ENCODE measurements around the gene ALG5. TPM values are rescaled to one million over a fixed set of nuclear protein-coding genes. Genes with fewer than 3 reads are reported as not detected.

Gene ALG5
- total and polyA plus RNA-seq, 2 of the 4 experiments (the other 2 are of a cell fraction) = 19.4 to 21.9 TPM

DNA sequence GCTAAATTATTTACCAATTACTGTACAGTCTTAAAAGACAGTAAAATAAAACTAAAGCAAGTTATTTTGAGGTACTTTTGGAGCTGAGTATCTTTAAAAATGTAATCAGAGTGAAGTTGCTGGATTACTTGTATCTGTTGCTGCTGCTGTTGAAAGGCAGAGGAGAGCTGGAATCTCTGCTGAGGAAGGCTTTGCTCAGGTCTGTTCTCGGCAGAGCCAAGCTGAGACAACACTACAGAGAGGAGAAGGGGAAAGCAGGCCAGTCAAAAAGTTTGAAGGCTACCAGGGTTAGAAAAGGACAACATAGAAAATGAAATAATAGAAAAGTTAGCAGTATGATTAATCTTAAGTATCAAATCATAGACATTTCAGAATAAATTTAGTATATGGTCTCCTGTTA is 11.3 kb upstream of the ALG5 start:
- no peak overlapping the region for H3K4me2 ChIP-seq (ENCODE audit: low read depth, low read length)
- no peak overlapping the region for H3K56ac ChIP-seq (ENCODE audit: extremely low read depth, insufficient read depth, low read length)
- H2BK5ac ChIP-seq (ENCODE audit: low read depth, low read length, poor library complexity, severe bottlenecking) = no peak overlapping the region
- H2BK20ac ChIP-seq (ENCODE audit: low read depth, low read length) = no peak overlapping the region
- H3K36me3 ChIP-seq (ENCODE audit: control insufficient read depth, insufficient read depth, low read length) = peaks cover 27% of the 10 kb centered on the region
- WGBS, 2 experiments (ENCODE audit: extremely low coverage in 2 of 2, insufficient read length in 1 of 2) = no CpG with 5 or more reads among the region's 1 CpG
- H4K5ac ChIP-seq (ENCODE audit: low read depth, low read length) = no peak overlapping the region
- in situ Hi-C loops (cut with MboI; ENCODE audit: low sequenced_read_pairs) (no loop called here), dilution Hi-C loops (cut with HindIII; ENCODE audit: low sequenced_read_pairs, unreplicated experiment) (no loop called here), intact Hi-C loops (cut with micrococcal nuclease) (loop anchor here (5.0 kb wide), 1 partner anchor 37 kb away; no protein-coding TSS in a partner anchor)
- ATAC-seq (ENCODE audit: low read depth) (no peak), DNase-seq (no peak)
- BruUV-seq (replicated peaks) = no TSS peak
- TF ChIP-seq MXI1 (IDR thresholded peaks at IDR 0.05; ENCODE audit: borderline replicate concordance, low read depth, low read length) (no peak), RFX5 (IDR thresholded peaks at IDR 0.05; ENCODE audit: low read depth, low read length) (no peak), CHD1 (IDR thresholded peaks at IDR 0.05; ENCODE audit: low read depth, low read length) (no peak), CEBPB (IDR thresholded peaks at IDR 0.05; ENCODE audit: low read depth, low read length) (no peak), POLR2A (IDR thresholded peaks at IDR 0.05; ENCODE audit: low read depth, low read length) (no peak), SMC3 (IDR thresholded peaks at IDR 0.05; ENCODE audit: low read depth, low read length) (no peak), MAZ (IDR thresholded peaks at IDR 0.05; ENCODE audit: borderline replicate concordance, low read depth, low read length) (no peak), MAFK (IDR thresholded peaks at IDR 0.05; ENCODE audit: low read depth, low read length) (no peak), USF2 (IDR thresholded peaks at IDR 0.05; ENCODE audit: low read depth, low read length) (no peak), BHLHE40 (IDR thresholded peaks at IDR 0.05; ENCODE audit: low read depth, low read length) (no peak)
- TF ChIP-seq, protein P1, sequence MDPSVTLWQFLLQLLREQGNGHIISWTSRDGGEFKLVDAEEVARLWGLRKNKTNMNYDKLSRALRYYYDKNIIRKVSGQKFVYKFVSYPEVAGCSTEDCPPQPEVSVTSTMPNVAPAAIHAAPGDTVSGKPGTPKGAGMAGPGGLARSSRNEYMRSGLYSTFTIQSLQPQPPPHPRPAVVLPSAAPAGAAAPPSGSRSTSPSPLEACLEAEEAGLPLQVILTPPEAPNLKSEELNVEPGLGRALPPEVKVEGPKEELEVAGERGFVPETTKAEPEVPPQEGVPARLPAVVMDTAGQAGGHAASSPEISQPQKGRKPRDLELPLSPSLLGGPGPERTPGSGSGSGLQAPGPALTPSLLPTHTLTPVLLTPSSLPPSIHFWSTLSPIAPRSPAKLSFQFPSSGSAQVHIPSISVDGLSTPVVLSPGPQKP (IDR thresholded peaks at IDR 0.05; ENCODE audit: borderline replicate concordance, low read depth, low read length) = no peak
- H3K4ac ChIP-seq (ENCODE audit: low read depth, low read length) = no peak overlapping the region
- H4K91ac ChIP-seq (ENCODE audit: insufficient read depth, low read depth, low read length) = no peak overlapping the region
- no peaks in the 10 kb centered on the region for H3K9me3 ChIP-seq (ENCODE audit: control insufficient read depth, insufficient read depth, low read length)
- no peaks in the 10 kb centered on the region for H3K27me3 ChIP-seq (ENCODE audit: control insufficient read depth, insufficient read depth, low read length)
- no peak overlapping the region for H3K27ac ChIP-seq (ENCODE audit: insufficient read depth, low read length)
- H2AFZ ChIP-seq (replicated peaks; ENCODE audit: low read length, poor library complexity) = no peak overlapping the region
- H3K9ac ChIP-seq (ENCODE audit: low read depth, low read length) = no peak overlapping the region
- ChIA-PET POLR2A (ENCODE audit: unreplicated experiment) (no interaction called here), CTCF (no interaction called here)
- peaks cover 7 to 9% of the 10 kb centered on the region in 2 experiments; a peak in 1 of 4 replicates for H3K79me1 ChIP-seq (ENCODE audit: low read depth in 1 of 2, low read length in 2 of 2)
- H3K18ac ChIP-seq (ENCODE audit: low read depth, low read length) = no peak overlapping the region
- H2BK120ac ChIP-seq (ENCODE audit: low read depth, low read length) = no peak overlapping the region
- H3K14ac ChIP-seq (replicated peaks; ENCODE audit: low read depth, low read length) = no peak overlapping the region
- H2BK15ac ChIP-seq (ENCODE audit: low read depth, low read length) = no peak overlapping the region
- no peak overlapping the region for H4K8ac ChIP-seq (ENCODE audit: low read depth in 2 of 2, low read length in 2 of 2)
- H4K20me1 ChIP-seq (ENCODE audit: insufficient read depth, low read length) = no peaks in the 10 kb centered on the region
- no peak overlapping the region for H2AK9ac ChIP-seq (replicated peaks; ENCODE audit: low read depth, low read length, poor library complexity)
- no peak overlapping the region for H3K4me3 ChIP-seq (ENCODE audit: insufficient read depth, low read depth, low read length)
- H3K4me1 ChIP-seq (ENCODE audit: control insufficient read depth, insufficient read depth, low read length) = peaks cover 4% of the 10 kb centered on the region
- H2AK5ac ChIP-seq (ENCODE audit: low read depth, low read length) = no peak overlapping the region
- no peak overlapping the region for H3K23ac ChIP-seq (ENCODE audit: low read depth, low read length)
- no peaks in the 10 kb centered on the region for H3K9me1 ChIP-seq (ENCODE audit: insufficient read depth, low read length)

All from IMR-90 (cell line).